GM18858 (cell line): ENCODE results near the gene ZNF48.
"Not testable (repeated sequence)": the region's sequence is repeated elsewhere in the genome, so short reads cannot be mapped to it uniquely, and the experiment has no call there.

Experiments used
- ATAC-seq: cut with Tn5 transposase; IDR thresholded peaks from one replicate; pipeline ENCODE4 v1.9.1; 2021; ENCODE audit not compliant: unreplicated experiment

ZNF48 gene

DNA sequence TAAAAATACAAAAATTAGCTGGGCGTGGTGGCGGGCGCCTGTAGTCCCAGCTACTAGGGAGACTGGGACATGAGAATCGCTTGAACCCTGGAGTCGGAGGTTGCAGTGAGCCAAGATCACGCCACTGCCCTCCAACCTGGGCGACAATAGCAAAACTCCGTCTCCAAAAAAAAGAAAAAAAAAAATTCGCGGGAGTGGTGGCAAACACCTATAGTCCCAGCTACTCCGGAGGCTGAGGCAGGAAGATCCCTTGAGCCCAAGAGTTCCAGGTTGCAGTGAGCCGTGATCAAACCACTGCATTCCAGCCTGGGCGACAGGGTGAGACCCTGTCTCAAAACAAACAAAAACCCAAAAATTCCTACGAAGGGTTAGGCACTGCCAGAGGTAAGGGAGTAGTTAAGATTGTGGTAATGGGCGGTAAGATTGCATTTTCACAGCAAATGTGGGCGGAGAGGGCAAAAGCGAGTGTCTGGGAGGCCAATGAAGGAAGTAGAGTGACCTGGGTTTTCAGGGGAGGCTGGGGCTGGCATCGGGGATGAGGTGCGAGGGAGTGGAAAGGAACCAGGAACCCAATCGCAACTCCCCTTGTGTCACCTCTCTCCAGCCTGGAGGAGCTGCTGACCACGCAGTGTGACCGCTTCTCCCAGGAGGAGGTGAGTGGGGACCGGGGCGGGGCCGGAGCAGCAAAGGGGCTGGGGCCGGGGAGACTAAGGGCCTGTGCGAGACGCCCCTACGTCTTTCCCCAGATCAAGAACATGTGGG is 18.0 kb upstream of the ZNF48 start:
- no peak for ATAC-seq

DNA sequence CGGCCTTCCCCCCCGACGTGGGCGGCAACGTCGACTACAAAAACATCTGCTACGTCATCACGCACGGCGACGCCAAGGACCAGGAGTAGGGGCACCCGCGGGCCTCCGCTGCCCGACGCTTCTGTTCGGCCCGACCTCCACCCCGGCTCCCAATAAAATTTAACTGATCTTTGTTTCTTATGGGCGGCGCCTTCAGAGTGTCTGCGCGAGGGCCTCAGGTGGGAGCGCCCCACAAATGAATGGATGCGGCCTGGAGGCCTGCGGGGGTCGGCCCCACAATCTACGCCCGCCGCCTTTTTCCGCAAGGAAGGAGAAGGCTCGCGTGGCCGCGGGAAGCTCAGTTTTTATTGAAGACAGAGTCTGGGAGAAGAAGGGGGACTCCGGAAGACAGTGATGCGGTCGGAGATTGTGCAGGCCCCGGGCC is 17.4 kb upstream of the ZNF48 start:
- ATAC-seq = peak; percentile 22

DNA sequence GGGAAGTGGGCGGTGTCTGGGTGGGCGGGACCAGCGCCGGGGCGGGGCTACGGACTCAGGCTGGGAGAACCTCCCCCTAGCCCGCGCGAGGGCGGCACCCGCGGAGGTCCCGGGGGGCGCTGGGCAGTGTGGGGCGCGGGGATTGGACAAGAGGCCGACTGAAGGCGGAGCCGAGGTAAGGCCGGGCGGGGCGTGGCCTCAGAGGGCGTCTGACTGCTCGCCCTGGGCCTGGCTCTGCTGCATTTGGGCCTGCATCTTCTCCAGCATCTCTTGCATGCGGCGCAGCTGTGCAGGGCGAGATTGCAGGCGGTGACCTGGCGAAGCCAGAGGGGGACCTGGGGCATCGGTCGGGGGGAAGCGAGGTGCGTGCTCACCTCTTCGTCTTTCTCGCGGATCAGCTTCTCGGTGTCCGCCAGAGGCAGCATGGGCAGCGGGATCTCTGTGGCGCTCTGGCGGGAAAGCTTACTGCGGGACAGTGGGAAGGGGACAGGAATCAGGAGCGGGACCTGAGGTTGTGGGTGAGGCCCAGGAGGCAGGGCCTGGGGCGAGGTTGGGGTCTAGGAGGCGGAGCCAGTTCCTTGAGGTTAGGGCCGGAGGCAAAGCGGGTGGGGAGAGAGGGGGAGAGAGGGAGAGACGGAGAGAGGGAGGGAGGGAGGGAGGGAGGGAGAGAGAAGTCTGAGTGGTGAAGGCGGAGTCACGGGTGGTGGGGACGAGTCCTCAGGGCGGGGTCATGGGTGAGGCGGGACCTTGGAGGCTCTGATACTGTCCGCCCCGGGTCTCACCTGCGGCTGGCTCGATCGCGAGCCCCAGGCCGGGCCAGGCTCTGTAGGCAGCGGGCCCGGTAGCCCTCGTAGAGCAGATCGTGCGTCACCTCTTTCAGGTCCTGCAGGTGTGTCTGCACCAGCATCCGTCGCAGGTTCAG is 16.7 kb upstream of the ZNF48 start:
- peak; percentile 72 for ATAC-seq

DNA sequence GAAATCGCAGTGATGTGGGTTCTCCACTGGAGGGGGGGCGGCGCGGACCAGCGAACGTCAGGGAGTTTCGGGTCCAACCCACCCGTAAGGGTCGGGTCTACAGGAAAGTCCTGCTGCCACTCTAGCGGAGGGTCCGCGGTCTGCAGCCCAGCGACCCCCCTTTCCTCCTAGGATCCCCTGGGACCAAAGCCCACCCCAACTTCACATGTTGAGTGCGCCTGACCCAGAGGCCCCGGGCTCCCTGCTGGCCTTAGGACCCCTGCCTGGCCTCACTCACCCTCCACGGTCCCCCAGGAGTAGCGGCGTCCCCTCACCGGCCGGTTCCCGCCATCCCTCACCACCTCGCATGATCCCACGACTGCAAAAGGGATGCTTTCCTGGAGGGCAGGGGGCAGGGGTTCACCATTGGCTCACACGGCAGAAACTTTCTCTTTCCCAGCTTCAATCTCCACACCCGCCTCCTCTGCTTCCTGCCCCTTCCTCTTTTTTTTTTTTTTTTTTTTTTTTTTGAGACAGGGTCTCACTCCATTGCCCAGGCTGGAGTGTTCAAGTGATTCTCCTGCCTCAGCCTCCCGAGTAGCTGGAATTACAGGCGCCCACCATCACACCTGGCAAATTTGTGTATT is 15.9 kb upstream of the ZNF48 start:
- no peak for ATAC-seq

DNA sequence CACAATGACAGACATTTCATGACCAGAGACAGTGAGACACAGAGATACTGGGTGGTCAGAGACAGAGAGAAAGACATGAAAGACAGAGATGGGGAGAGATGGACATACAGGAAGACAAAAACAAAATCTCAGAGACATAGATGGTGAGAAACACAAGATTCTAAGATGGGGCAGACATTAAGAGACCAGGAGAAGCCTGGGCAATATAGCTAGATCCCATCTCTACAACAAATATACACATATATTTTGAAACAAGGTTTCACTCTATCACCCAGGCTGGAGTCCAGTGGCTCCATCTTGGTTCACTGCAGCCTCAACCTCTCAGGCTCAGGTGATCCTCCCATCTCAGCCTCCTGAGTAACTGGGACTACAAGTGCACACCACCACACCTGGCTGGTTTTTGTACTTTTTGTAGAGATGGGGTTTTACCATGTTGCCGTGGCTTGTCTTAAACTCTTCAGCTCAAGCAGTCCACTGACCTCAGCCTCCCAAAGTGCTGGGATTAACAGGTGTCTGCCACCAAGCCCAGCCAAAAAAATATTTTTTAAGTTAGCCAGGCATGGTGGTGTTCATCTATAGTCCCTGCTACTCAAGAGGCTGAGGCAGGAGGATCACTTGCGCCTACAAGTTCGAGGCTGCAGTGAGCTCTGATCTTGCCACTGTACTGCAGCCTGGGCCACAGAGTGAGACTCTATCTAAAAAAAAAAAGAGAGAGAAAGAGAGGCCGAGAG is 15.0 kb upstream of the ZNF48 start:
- no peak for ATAC-seq

DNA sequence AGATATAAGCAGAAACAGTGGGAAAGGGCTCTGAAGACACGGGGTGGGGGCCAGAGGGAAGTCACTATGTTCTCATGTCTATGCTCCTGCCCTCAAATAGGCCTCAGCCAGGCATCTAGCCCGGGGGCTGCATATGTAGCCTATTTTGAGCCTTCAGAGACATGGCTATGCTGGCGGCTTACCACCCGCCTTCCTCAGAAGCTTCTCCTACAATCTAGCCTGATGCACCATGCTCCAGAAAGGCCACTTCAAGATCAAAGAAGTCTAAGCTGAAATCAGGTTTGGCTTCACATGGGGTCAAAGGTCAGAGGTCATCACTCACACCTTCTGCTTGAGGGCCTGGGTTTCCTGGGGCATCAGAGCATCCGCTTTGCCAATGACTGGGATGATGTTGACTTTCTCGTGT is 14.4 kb upstream of the ZNF48 start:
- ATAC-seq = no peak

DNA sequence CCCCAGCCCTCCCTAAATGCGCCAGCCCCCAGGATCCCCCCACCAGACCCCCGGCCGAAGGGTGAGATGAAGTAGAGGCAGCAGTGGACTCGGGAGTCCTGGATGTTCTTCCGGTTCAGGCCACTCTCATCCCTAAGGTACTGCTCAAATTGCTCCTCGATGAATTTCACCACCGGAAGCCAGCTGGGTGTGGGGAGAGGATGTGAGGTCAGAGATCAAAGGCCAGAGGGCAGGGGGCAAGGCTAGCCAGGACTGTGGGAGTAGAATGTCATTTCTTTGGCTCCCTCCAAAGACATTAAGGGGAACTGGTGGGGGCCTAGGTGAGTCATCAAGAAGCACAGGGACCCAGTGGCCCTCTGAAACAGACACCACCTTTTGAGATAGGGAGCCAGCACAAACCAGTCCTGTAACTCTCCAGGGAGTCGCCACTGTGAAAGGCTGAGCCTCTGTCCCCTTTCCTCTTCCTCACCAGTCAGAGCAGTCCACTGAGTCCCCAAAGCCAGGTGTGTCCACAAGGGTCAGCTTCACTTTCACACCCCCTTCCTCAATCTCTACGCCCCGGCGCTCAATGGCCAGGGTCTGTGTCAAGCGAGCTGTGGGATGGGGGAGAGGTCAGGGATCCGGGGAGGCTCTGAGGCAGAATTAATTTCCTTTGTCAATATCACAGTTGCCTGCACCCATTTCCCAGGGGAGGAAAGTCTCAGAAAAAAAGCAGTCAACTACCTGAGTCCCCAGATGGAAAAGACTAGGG is 13.8 kb upstream of the ZNF48 start:
- no peak for ATAC-seq

DNA sequence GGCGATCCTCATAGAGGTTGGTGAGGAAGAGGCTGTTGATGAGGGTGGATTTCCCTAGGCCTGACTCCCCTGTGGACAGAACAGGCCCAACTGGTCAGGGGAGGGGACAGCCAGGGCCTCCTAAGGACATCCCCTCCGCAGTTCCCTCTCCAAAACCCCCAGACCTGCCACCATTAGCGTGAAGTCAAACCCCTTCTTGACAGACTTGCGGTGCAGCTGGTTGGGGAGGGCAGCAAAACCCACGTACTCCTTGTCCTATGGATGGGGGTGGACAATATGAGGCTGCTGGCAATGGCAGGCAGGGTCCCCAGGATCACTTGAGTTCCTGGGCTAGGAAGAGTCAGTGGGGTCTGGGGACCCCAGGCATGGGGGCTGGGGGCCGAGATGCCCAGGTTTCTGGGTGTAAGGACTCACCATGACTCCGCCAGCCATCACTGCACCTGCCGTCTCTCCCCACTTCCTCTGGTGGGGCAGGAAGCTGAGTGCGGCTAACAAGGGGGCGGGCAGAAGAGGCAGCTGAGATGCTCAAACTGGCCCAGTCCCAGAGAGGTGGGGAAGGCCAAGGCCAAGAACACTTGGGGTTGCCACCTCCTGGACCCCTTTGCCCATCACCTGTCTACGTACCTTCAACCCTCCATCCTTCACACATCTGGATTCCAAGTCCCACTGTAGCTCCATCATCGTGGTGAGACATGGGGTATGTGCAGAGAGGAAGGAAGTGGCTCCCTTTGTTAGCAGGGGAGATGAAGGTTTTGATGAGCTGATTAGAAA is 12.9 kb upstream of the ZNF48 start, which contains the start of gene SEPTIN1:
TSS of gene SEPTIN1 (minus strand) at position 451 of the 771 bp plus-strand sequence. CDS start at position 432, 19 bp downstream.
- ATAC-seq = no peak

DNA sequence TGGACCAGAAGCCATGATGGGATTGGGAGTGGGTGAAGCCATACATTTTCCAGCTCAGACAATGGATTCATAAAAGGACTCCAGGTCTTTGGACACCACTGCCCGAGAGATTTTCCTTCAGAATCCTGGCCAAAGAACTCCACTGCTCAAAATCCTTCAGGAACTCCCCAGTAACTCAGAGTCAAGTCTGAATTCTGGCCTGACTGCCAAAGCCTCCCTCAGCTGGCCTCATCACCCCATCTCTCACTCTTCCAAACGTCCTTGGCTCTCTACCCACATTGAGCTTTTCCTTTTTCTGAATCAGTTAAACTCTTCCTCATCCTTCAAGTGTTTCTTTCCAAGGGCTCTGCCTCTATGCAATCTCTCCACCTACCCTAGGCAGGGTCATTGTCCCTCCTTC is 11.7 kb upstream of the ZNF48 start:
- no peak for ATAC-seq

DNA sequence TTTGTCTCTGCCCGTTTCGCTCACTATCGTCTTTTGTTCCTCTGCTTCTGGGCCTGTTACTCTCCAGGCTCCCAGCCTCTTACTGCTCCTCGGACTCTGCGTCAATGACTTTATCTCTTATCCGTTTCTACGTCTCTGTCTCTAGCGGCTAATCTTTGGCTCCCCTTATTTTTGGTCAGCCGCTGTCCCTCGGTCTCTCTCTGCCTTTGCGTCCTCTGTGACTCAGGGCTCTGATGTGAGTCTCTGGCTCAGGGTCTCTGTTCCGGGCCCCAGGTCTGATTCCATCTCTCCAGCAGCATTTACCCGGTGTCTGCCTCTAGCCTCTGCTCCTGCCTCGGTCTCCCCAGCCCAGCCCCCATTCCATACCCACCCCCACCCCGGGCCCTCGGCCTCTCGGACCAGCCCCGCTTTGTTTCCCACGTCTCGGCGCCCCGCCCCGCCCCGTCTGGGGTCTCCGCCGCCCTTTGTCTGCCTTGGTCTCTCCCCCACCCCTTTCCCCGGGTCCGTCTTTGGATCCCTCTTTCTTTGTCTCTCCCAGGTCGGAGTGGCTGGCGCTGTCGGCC is 547 bp upstream of the ZNF48 start:
- ATAC-seq = no peak

DNA sequence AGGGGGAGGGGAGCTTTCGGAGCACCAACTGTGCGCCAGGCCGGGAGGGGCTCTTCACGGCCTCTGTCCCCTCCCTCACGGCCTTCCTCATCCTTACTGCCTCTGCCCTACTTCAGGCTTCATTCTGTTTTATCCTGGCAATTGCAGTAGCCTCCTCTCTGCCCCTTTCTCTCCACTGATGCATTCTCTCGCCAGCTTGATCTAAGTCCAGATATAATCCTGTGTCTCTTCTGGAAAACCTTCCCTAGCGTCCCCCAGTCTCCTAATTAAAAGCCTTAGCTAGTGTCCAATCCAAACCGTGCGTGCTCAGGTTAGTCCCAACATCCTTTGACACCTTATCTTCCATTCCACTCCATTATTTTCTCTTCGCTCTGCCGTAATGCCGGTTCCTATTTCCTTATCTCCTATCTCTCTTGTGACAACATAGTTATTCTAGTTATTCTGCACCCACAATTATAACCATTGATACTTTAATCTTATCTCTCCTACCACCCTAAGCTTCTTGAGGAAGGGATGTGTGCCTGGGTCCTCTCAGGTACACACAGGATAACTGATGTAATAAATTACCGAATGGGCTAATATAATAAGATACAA is 869 bp downstream of the ZNF48 start:
- no peak for ATAC-seq

DNA sequence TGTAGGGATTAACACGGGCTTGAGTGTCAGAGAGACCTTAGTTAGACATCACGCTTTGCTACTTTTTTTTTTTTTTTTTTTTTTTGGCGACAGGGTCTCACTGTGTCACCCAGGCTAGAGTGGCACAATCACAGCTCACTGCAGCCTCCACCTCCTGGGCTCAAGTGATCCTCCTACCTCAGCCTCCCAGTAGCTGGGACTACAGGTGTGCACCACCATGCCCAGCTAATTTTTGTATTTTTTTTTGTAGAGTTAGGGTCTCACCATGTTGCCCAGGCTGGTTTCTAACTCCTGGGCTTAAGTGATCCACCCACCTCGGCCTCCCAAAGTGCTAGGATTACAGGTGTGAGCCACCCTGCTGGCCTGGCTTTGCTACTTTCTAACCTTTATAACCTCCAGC is 1.4 kb downstream of the ZNF48 start:
- ATAC-seq = not testable (repeated sequence)

DNA sequence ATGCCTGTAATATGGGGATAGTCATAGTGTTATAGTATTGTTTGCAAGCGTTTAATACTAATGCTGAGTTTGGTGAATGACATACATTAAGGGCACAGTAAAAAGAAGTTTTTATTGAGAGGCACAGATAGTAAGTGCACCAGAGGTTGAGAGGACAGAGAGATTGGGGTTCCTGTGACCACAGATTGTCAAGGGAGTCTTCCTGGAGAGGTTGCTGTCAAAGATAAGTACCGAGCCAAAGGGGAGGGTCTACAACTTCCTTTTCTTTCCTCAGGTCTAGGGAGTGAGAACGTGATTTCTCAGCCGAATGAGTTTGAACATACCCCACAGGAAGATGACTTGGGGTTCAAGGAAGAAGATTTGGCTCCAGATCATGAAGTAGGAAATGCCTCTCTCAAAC is 1.8 kb downstream of the ZNF48 start:
- no peak for ATAC-seq

DNA sequence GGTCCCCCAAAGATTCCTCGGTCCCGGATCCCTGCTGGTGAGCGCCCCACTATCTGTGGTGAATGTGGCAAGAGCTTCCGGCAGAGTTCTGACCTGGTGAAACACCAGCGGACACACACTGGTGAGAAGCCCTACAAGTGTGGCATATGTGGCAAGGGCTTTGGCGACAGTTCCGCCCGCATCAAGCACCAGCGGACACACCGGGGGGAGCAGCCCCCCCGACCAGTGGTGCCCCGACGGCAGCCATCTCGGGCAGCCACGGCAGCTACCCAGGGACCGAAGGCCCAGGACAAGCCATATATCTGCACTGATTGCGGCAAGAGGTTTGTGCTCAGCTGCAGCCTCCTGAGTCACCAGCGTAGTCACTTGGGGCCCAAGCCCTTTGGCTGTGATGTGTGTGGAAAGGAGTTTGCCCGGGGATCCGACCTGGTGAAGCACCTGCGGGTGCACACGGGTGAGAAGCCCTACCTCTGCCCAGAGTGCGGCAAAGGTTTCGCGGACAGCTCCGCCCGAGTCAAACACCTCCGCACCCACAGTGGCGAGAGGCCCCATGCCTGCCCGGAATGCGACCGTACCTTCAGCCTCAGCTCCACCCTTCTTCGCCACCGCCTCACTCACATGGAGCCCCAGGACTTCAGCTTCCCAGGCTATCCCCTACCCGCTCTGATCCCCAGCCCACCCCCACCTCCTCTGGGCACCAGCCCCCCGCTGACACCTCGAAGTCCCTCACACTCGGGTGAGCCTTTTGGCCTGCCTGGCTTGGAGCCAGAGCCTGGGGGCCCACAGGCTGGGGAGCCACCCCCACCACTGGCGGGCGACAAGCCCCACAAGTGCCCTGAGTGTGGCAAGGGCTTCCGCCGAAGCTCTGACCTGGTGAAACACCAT is 2.8 kb downstream of the ZNF48 start:
- no peak for ATAC-seq

DNA sequence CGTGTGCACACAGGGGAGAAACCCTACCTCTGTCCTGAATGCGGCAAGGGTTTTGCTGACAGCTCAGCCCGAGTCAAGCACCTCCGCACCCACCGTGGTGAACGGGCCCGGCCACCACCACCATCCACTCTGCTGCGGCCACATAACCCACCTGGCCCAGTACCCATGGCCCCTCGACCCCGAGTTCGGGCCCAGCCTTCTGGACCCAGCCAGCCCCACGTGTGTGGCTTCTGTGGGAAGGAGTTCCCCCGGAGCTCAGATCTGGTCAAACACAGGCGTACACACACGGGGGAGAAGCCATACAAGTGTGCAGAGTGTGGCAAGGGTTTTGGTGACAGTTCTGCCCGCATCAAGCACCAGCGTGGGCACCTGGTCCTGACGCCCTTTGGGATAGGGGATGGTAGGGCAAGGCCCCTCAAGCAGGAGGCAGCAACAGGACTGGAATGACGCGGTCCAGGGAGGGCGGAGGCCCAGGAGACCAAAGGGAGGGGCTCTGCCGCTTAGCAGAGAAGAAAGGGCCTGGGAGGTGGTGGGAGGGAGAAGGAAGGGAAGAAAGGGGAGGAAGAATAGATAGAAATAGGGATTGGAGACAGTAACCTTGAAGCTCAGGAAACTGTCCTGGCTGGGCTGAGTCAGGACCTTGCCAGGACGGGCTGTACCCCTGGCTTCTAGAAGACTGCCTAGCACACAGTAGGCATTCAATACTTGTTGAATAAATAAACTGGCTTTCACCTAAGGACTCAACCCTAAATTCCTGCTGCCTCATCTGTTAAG is 3.6 kb downstream of the ZNF48 start:
- ATAC-seq = no peak

DNA sequence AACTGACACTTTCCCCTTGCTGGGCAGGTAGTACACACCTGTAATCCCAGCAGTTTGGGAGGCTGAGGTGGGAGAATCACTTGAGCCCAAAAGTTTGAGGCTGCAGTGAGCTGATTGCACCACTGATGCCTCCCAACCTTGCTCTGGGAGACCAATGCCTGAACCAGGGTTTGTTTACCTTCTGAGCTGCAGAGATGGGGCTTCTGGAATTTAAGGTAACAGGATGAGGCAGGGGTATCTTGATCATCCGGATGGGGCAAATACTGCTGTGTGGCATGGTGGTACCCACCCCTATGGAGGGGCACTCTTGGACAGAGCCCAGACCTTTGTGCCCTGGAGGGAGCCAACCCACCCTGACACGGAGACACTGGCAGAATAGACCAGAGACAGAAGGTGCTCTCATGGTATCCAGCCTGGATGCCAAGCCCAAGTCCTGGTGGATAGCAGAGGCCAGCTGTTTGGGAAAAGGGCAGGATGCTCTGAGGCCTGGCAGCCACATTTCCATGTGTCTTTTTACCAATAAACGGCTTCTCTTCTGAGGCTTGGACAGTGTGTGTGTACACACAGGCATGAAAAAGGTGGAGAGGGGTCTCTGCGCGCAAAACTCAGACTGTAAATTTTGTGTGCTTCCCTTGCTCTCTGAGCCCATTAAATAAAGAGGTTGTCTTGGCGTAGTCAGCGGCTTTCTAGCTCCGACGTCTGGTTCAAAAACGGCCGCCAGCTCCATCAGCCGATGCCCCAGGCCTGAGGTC is 4.4 kb downstream of the ZNF48 start:
- no peak for ATAC-seq
